DND-41 (cell line): ENCODE results near the gene RSBN1L.

Experiments used
- CTCF ChIP-seq: IDR thresholded peaks from 2 replicates; pipeline ENCODE4 v1.5.1; 2012; ENCODE audit warnings: borderline replicate concordance, low read length, moderate library complexity, mild to moderate bottlenecking; ENCODE audit not compliant: poor library complexity, severe bottlenecking; ENCODE audit errors: extremely low read depth
- EZH2 ChIP-seq: IDR thresholded peaks from 3 replicates; pipeline ENCODE4 v1.6.1; 2012; ENCODE audit warnings: borderline replicate concordance, low read depth, mild to moderate bottlenecking, moderate library complexity, low read length, inconsistent platforms; ENCODE audit not compliant: severe bottlenecking

- TF ChIP-seq CTCF: no peak
- TF ChIP-seq EZH2: no peak
Measured at GRCh38 chr7:77658928-77659327, 37.3 kb upstream of the RSBN1L start.
